HG03108 (cell line): ENCODE data around the gene RUBCN.
"Not testable (repeated sequence)": the region's sequence is repeated elsewhere in the genome, so short reads cannot be mapped to it uniquely, and the experiment has no call there.

Experiments
- ATAC-seq: cut with Tn5 transposase; IDR thresholded peaks from one replicate; pipeline ENCODE4 v1.9.1; 2021; ENCODE audit warnings: moderate library complexity; ENCODE audit not compliant: unreplicated experiment

RUBCN gene

DNA sequence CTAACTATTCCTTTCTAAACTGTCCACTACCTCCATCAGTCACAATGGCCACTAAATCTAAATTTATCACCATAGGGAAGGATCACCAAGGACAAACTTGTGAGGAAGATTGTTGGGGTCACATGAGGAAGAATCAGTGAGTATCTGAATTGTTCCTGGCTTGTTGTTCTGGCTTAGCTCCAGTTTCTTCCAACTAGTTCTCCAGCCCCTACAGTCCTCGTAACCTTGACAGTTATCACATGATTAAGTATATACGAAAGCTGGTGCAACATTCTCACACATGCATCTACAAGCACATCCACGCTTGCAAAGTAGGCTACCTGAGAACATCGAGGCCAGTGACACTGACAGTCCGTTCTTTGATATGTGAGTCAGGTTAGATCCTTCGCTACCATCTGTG lies 46.0 kb downstream of the RUBCN start:
- no peak for ATAC-seq

DNA sequence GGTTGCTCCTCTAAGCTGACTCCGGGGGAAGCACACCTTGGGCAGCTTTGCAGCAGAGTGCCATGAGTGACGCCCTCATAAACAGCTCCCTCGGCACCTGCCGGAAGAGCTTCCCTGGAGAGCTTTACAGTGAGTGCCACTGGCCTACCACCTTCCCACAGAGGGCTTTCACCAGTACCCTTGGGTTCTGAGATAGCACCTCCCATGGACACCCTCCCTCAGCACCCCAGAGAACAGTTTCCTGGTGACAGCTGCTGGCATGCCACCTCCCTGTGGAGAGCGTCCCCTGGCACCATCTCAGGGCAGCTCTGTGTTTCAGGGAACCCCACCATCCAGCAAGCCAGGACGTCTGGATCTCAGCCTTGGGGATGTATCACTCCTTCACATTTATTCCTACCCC lies 49.1 kb downstream of the RUBCN start:
- ATAC-seq = no peak

- no peak for ATAC-seq
These were observed 49.8 kb downstream of the RUBCN start for GRCh38 chr3:197686899-197687298.

DNA sequence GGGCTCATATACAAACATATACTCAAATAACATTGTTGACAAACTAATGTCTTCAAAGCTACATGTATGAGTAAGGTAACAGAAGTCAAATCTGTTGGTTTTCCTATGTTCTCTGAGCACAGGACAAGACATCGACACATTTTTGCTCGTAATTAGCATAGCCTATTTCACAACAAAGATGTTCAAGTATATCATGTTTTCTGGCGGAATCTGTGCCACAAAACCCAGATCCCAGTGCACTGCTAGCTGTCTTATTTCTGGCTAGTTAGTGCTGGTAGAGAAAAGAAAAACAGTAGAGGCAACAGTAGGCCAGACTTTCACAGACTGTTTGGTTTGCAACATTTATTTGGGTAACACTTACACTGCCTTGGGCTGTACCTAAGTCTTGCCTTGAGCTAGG lies 51.2 kb downstream of the RUBCN start:
- ATAC-seq = no peak

DNA sequence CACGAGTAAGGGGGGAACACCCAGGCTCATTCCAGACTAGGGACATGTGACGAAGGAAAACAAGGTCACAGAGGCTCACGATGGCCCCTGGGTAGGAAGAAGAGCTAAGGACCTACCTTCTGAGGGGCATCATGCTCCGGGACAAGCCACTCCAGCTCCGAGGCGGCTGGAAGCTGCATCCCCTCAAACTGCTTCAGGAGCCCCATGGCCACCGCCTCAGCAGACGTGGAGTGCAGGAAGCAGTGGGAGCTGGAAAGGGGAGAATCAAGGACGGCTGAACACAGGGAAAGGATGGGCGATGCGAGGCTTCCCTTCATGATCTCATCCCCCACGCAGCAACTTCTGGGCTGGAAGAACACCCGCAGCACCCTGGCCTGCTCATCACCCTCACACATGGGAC lies 53.5 kb downstream of the RUBCN start:
- ATAC-seq = no peak

- no peak for ATAC-seq
These were observed 54.0 kb downstream of the RUBCN start for GRCh38 chr3:197682713-197683112.

- ATAC-seq = no peak
These were observed 55.7 kb downstream of the RUBCN start for GRCh38 chr3:197680955-197681521.

DNA sequence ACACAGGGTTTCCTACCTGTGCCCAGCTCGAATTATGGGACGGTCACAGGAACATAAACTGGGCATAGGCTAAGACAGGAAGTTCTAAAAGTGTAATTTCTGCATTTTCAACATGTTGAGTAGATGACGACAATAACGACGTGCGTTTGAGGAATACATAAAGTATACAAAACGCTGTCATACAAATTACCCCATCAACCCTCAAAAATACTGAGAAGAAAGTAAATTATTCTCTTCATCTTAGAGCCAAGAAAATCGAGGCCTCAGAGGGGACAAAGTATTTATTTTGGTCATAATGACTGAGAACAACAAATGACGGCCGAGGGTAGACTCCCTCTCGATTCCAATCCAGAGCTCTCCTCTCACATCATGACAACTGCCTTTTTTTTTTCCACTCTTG lies 60.8 kb downstream of the RUBCN start:
- no peak for ATAC-seq

- no peak for ATAC-seq
These were observed 61.2 kb downstream of the RUBCN start for GRCh38 chr3:197675563-197675860.

GRCh38 chr3:197674741-197675562 lies 61.8 kb downstream of the RUBCN start:
- no peak for ATAC-seq

- ATAC-seq = no peak
These were observed 63.5 kb downstream of the RUBCN start for GRCh38 chr3:197673170-197673569.

GRCh38 chr3:197670361-197670760 lies 66.3 kb downstream of the RUBCN start:
- ATAC-seq = no peak

- no peak for ATAC-seq
These were observed 68.7 kb downstream of the RUBCN start for GRCh38 chr3:197667968-197668367.

DNA sequence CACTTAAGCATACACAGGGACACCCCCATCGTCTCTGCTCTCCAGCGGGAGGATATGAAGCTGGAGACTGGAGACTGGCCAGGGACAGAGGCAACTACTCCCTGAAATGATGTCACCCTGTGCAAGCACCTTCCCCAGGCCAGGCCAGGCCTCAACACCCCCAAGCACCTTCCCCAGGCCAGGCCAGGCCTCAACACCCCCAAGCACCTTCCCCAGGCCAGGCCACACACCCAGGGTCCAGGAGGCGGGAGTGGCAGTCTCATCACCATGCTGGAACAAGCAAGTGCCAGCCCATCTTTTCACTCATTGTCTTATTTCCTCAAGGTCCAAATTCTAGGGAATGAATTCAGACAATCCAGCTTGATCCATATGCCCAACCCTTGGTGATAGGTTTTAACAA lies 69.4 kb downstream of the RUBCN start:
- ATAC-seq = not testable (repeated sequence)

- not testable (repeated sequence) for ATAC-seq
These were observed 70.4 kb downstream of the RUBCN start for GRCh38 chr3:197666221-197666842.

GRCh38 chr3:197665549-197665948 lies 71.2 kb downstream of the RUBCN start:
- not testable (repeated sequence) for ATAC-seq

DNA sequence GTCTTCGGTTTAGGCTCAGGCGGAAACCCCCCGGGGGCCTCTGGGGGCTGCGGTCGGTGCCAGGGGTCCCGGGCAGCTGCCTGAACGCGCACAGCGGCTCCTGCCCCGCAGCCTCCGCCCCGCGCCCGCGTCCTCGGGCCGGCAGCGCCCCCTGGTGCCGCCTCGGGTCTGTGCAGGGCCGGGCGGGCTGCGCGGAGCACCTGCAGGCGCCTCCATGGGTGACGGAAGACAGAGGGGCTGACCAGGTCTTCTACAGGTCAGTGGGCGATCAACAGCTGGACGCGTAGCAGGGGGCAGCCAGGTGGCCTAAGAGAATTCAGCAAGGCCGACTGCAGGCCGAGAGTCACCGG lies 71.6 kb downstream of the RUBCN start:
- ATAC-seq = peak; percentile 82

- ATAC-seq = peak; percentile 23
These were observed 72.1 kb downstream of the RUBCN start for GRCh38 chr3:197664414-197665141.

DNA sequence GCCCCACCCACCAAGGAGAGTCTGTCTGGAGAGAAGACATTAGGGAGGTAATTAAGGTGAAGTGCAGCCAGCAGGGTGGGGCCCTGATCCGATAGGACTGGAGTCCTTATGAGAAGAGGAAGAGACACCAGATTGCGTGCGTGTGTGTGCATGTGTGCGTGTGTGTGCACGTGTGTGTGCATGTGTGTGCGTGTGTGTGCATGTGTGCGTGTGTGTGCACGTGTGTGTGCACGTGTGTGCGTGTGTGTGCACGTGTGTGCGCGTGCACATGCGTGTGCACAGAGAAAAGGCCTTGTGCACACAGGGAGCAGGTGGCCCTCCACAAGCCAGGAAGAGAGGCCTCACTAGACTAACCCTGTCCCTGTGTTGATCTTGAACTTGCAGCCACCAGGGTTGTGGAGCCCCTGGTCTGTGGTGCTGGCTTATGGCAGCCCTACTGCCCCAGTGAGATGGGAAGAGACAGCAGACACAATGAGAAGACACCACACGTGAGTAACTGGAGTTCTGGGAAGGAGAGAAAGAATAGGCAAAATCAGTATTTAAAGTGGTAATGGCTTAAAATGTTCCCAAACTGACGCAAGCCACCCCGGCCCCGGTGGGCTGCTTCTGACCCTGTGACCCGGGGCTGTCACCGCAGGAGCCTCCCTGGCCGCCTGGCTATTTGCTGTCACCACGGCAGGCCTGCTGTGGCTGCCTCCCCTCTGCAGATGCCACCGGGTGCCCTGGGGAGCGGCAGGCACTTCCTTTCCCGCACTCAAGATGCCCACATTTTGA lies 73.2 kb downstream of the RUBCN start:
- not testable (repeated sequence) for ATAC-seq

DNA sequence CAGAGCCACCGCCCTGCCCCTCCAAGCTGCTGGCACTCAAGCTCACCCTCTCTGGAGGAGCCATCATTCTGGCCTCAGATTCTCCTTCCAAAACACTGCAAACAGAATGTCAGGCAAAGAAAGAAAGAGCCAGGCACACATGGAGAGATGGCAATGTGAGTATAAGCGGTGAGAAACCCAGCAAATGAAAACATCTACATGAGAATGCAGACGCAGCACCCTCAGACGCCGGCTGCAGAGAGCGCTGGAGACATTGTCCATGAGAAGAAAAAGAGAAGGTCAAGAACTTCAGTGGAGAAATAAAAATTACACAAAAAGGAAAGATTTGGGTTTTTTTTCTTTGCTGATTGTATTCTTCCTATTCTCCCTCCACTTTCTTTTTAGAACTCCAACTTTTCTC lies 74.4 kb downstream of the RUBCN start:
- not testable (repeated sequence) for ATAC-seq

GRCh38 chr3:197661874-197662273 lies 74.8 kb downstream of the RUBCN start:
- ATAC-seq = not testable (repeated sequence)
